ENCODE data around the gene TMC6. TPM values are rescaled to one million over a fixed set of nuclear protein-coding genes. Genes with fewer than 3 reads are reported as not detected.

The TMC6 gene
- total RNA-seq, result 38.6 and 43.0 TPM in 2 replicates

GRCh38 chr17:78128551-78129350 is at the start of gene TMC6:
TSS of gene TMC6 (minus strand) at chr17:78128755. CDS start at chr17:78126832, 1,923 bp downstream.

GRCh38 chr17:78168242-78168902 is 39.8 kb upstream of the TMC6 start, which contains the start of gene SYNGR2:
TSS of gene SYNGR2 (plus strand) at chr17:78168581. CDS start at chr17:78168617, 36 bp downstream.

GRCh38 chr17:78130437-78131101 is 2.0 kb upstream of the TMC6 start, which contains the start of gene TMC8:
TSS of gene TMC8 (plus strand) at chr17:78130771. CDS start at chr17:78131589, 818 bp downstream.

Other genes with a start within 250 kb of the TMC6 start
- gene TNRC6C, start 170.1 kb downstream of the TMC6 start, total RNA-seq, result 0.85 and 1.6 TPM in 2 replicates
- 0.46 and 0.85 TPM in 2 replicates for gene TMC8, start 2.0 kb upstream of the TMC6 start, total RNA-seq
- gene C17orf99, start 17.6 kb upstream of the TMC6 start, total RNA-seq, result 0.07 TPM in 1 of 2 replicates, not detected in the other
- gene SYNGR2, start 39.8 kb upstream of the TMC6 start, total RNA-seq, result 83.9 and 85.3 TPM in 2 replicates
- 120 and 146 TPM in 2 replicates for gene TK1, start 58.3 kb upstream of the TMC6 start, total RNA-seq
- 29.1 and 38.4 TPM in 2 replicates for gene AFMID, start 58.6 kb upstream of the TMC6 start, total RNA-seq
- 49.4 and 52.2 TPM in 2 replicates for gene BIRC5, start 85.5 kb upstream of the TMC6 start, total RNA-seq
- gene TMEM235, start 102.9 kb upstream of the TMC6 start, total RNA-seq, result not detected in 2 replicates
- 9.7 and 12.7 TPM in 2 replicates for gene SOCS3, start 231.3 kb upstream of the TMC6 start, total RNA-seq
- 10.4 and 17.1 TPM in 2 replicates for gene PGS1, start 249.9 kb upstream of the TMC6 start, total RNA-seq